ENCODE data around the gene NTN5. TPM values are rescaled to one million over a fixed set of nuclear protein-coding genes. Genes with fewer than 3 reads are reported as not detected.

Gene NTN5
- total and polyA plus RNA-seq, 9 of the 15 experiments (the other 6 are each of a cell fraction or from before 2014, with no cell fraction given), result not detected

DNA sequence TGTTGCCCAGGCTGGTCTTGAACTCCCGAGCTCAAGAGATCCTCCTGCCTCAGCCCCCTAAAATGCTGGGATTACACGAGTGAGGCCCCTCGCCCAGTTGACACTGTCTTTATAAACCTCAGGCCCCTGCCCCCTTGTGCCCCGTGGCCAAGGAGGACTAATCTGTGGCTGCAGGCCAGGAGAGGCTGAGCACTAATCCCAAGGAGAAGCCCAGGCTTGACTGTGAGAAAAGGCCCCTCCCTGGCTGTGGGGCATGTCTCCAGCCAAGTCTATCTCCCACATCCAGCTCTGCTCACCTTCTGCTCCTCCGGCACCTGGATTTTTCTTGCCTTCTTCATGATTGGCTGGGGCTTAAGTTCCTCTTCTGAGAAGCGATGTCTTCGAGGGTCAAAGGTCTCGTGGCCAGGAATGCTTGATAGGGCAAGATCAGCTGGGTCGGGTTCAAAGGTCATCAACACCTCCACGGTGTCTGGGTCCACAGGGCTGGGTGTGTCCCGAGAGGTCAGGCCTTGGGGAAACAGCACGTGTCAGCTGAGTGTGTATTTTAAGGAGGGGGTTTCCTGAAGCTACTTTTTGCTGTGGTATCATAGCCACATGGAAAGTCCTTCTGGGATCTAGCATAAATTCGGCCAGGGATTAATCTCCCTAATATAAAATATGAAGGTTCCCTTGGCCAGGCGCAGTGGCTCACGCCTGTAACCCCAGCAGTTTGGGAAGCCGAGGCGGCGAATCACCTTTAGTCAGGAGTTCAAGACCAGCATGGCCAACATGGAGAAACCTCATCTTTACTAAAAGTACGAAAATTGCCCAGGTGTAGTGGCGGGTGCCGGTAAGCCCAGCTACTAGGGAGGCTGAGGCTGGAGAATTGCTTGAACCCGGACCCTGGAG lies 39.4 kb downstream of the NTN5 start (continued):
- TF ChIP-seq ZNF584 (CRISPR knock-in tag; IDR thresholded peaks at IDR 0.05; ENCODE audit: low read depth), result no peak
- no peak for TF ChIP-seq HNRNPH1 (optimal IDR thresholded peaks at IDR 0.05; ENCODE audit: low read depth, low read length)
- TF ChIP-seq, protein P1, sequence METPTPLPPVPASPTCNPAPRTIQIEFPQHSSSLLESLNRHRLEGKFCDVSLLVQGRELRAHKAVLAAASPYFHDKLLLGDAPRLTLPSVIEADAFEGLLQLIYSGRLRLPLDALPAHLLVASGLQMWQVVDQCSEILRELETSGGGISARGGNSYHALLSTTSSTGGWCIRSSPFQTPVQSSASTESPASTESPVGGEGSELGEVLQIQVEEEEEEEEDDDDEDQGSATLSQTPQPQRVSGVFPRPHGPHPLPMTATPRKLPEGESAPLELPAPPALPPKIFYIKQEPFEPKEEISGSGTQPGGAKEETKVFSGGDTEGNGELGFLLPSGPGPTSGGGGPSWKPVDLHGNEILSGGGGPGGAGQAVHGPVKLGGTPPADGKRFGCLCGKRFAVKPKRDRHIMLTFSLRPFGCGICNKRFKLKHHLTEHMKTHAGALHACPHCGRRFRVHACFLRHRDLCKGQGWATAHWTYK (CRISPR knock-in tag; IDR thresholded peaks at IDR 0.05), result no peak
- no peak for TF ChIP-seq EZH2 (IDR thresholded peaks at IDR 0.05; ENCODE audit: borderline replicate concordance, low read depth, low read length)
- TF ChIP-seq, protein P2, sequence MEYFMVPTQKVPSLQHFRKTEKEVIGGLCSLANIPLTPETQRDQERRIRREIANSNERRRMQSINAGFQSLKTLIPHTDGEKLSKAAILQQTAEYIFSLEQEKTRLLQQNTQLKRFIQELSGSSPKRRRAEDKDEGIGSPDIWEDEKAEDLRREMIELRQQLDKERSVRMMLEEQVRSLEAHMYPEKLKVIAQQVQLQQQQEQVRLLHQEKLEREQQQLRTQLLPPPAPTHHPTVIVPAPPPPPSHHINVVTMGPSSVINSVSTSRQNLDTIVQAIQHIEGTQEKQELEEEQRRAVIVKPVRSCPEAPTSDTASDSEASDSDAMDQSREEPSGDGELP (CRISPR knock-in tag; IDR thresholded peaks at IDR 0.05; ENCODE audit: borderline replicate concordance), result peak; percentile 99
- TF ChIP-seq KHSRP (IDR thresholded peaks at IDR 0.05), result no peak
- TF ChIP-seq SREBF1 (IDR thresholded peaks at IDR 0.05; ENCODE audit: borderline replicate concordance, low read depth, low read length), result no peak
- TF ChIP-seq, protein P3, sequence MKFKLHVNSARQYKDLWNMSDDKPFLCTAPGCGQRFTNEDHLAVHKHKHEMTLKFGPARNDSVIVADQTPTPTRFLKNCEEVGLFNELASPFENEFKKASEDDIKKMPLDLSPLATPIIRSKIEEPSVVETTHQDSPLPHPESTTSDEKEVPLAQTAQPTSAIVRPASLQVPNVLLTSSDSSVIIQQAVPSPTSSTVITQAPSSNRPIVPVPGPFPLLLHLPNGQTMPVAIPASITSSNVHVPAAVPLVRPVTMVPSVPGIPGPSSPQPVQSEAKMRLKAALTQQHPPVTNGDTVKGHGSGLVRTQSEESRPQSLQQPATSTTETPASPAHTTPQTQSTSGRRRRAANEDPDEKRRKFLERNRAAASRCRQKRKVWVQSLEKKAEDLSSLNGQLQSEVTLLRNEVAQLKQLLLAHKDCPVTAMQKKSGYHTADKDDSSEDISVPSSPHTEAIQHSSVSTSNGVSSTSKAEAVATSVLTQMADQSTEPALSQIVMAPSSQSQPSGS (CRISPR knock-in tag; IDR thresholded peaks at IDR 0.05), result no peak
- TF ChIP-seq HDAC2 (IDR thresholded peaks at IDR 0.05), result no peak
- TF ChIP-seq PTTG1 (tag; IDR thresholded peaks at IDR 0.05; ENCODE audit: low read depth), result no peak
- TF ChIP-seq, protein P4, sequence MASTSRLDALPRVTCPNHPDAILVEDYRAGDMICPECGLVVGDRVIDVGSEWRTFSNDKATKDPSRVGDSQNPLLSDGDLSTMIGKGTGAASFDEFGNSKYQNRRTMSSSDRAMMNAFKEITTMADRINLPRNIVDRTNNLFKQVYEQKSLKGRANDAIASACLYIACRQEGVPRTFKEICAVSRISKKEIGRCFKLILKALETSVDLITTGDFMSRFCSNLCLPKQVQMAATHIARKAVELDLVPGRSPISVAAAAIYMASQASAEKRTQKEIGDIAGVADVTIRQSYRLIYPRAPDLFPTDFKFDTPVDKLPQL (IDR thresholded peaks at IDR 0.05; ENCODE audit: extremely low read depth, insufficient read length), result no peak
- peak; percentile 69 for TF ChIP-seq NCOR1 (IDR thresholded peaks at IDR 0.05)
- no peak for TF ChIP-seq EGR1 (conservative IDR thresholded peaks at IDR 0.05)
- no peak for TF ChIP-seq NR2F6 (CRISPR knock-in tag; IDR thresholded peaks at IDR 0.05)
- TF ChIP-seq, protein P5, sequence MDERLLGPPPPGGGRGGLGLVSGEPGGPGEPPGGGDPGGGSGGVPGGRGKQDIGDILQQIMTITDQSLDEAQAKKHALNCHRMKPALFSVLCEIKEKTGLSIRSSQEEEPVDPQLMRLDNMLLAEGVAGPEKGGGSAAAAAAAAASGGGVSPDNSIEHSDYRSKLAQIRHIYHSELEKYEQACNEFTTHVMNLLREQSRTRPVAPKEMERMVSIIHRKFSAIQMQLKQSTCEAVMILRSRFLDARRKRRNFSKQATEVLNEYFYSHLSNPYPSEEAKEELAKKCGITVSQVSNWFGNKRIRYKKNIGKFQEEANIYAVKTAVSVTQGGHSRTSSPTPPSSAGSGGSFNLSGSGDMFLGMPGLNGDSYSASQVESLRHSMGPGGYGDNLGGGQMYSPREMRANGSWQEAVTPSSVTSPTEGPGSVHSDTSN (CRISPR knock-in tag; IDR thresholded peaks at IDR 0.05; ENCODE audit: low read depth), result no peak
- TF ChIP-seq, protein P5 (tag; conservative IDR thresholded peaks at IDR 0.05; ENCODE audit: low read depth), result no peak
- TF ChIP-seq XRCC5 (IDR thresholded peaks at IDR 0.05; ENCODE audit: low read depth, low read length), result no peak; the same call in 1 of the 2 replicates
- TF ChIP-seq CHD1 (IDR thresholded peaks at IDR 0.05; ENCODE audit: low read length), result peak; percentile 7
- TF ChIP-seq ETV1 (tag; conservative IDR thresholded peaks at IDR 0.05; ENCODE audit: low read depth), result no peak
- TF ChIP-seq, protein P6, sequence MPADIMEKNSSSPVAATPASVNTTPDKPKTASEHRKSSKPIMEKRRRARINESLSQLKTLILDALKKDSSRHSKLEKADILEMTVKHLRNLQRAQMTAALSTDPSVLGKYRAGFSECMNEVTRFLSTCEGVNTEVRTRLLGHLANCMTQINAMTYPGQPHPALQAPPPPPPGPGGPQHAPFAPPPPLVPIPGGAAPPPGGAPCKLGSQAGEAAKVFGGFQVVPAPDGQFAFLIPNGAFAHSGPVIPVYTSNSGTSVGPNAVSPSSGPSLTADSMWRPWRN (IDR thresholded peaks at IDR 0.05; ENCODE audit: low read depth), result no peak
